H9 (cell line): Measurements from ENCODE around the gene VAPA. TPM values are rescaled to one million over a fixed set of nuclear protein-coding genes. Genes with fewer than 3 reads are reported as not detected.

ENCODE experiments used
- DNase-seq: peaks from one replicate; pipeline ENCODE4 v3.0.0-alpha.2; 2017
- H2AFZ ChIP-seq: one replicate; pipeline ENCODE4 v1.6.1; 2013; ENCODE audit warnings: mild to moderate bottlenecking, low read length, control low read depth, moderate library complexity
- H2AK5ac ChIP-seq: 2 replicates; pipeline ENCODE4 v1.6.1; 2013; ENCODE audit warnings: low read length, control low read depth, mixed read lengths; ENCODE audit not compliant: insufficient read length
- H2BK120ac ChIP-seq: one replicate; pipeline ENCODE4 v1.6.1; 2013; ENCODE audit warnings: low read depth, mild to moderate bottlenecking, low read length, control low read depth, inconsistent platforms; ENCODE audit not compliant: poor library complexity, severe bottlenecking
- H2BK12ac ChIP-seq: 2 replicates; pipeline ENCODE4 v1.6.1; 2013; ENCODE audit warnings: low read length, control low read depth, mixed read lengths, low read depth; ENCODE audit not compliant: insufficient read length
- H2BK15ac ChIP-seq: 2 replicates; pipeline ENCODE4 v1.6.1; 2013; ENCODE audit warnings: low read depth, low read length, control low read depth
- H2BK20ac ChIP-seq: one replicate; pipeline ENCODE4 v1.6.1; 2013; ENCODE audit warnings: low read depth, mild to moderate bottlenecking, low read length, control low read depth, inconsistent platforms; ENCODE audit not compliant: poor library complexity, severe bottlenecking
- H2BK5ac ChIP-seq: 2 replicates; pipeline ENCODE4 v1.6.1; 2013; ENCODE audit warnings: low read length, control low read depth, mixed read lengths; ENCODE audit not compliant: insufficient read length
- H3K14ac ChIP-seq: 2 replicates; pipeline ENCODE4 v1.6.1; 2013; ENCODE audit warnings: low read length, control low read depth; ENCODE audit not compliant: insufficient read depth
- H3K18ac ChIP-seq: 2 replicates; pipeline ENCODE4 v1.6.1; 2013; ENCODE audit warnings: low read depth, mild to moderate bottlenecking, mixed read lengths, low read length, control low read depth; ENCODE audit not compliant: insufficient read length
- H3K23ac ChIP-seq: 2 replicates; pipeline ENCODE4 v1.6.1; 2013; ENCODE audit warnings: low read length, control low read depth, mixed read lengths, low read depth; ENCODE audit not compliant: insufficient read length
- H3K23me2 ChIP-seq: 2 replicates; pipeline ENCODE4 v1.6.1; 2013; ENCODE audit warnings: low read depth, mild to moderate bottlenecking, mixed read lengths, low read length, control low read depth; ENCODE audit not compliant: insufficient read length, poor library complexity, severe bottlenecking
- H3K27ac ChIP-seq: 2 replicates; pipeline ENCODE4 v1.5.1; 2013; ENCODE audit warnings: low read length, control low read depth, mixed read lengths, low read depth; ENCODE audit not compliant: insufficient read length
- H3K27me3 ChIP-seq: 2 replicates; pipeline ENCODE4 v1.6.1; 2013; ENCODE audit warnings: low read length, control low read depth, inconsistent platforms; ENCODE audit not compliant: insufficient read depth
- H3K4ac ChIP-seq: 2 replicates; pipeline ENCODE4 v1.6.1; 2013; ENCODE audit warnings: low read depth, mild to moderate bottlenecking, control low read depth, inconsistent platforms, low read length, moderate library complexity
- H3K4me1 ChIP-seq: 2 replicates; pipeline ENCODE4 v1.6.1; 2013; ENCODE audit warnings: low read length, control low read depth, inconsistent platforms; ENCODE audit not compliant: insufficient read depth
- H3K4me2 ChIP-seq: 2 replicates; pipeline ENCODE4 v1.6.1; 2013; ENCODE audit warnings: low read length, control low read depth, mixed read lengths; ENCODE audit not compliant: insufficient read length, insufficient read depth
- H3K56ac ChIP-seq: 2 replicates; pipeline ENCODE4 v1.6.1; 2013; ENCODE audit warnings: low read depth, mild to moderate bottlenecking, mixed read lengths, low read length, control low read depth; ENCODE audit not compliant: insufficient read length
- H3K79me1 ChIP-seq: 2 replicates; pipeline ENCODE4 v1.6.1; 2013; ENCODE audit warnings: low read depth, mild to moderate bottlenecking, moderate library complexity, low read length, control low read depth, inconsistent platforms; ENCODE audit not compliant: insufficient read depth, poor library complexity, severe bottlenecking
- H3K79me2 ChIP-seq: 2 replicates; pipeline ENCODE4 v1.6.1; 2013; ENCODE audit warnings: low read length, control low read depth, inconsistent platforms; ENCODE audit not compliant: insufficient read depth
- H3K9ac ChIP-seq: 2 replicates; pipeline ENCODE4 v1.6.1; 2013; ENCODE audit warnings: low read length, control low read depth, mixed read lengths; ENCODE audit not compliant: insufficient read length; ENCODE audit errors: extremely low read depth
- H3K9me3 ChIP-seq: one replicate; pipeline ENCODE4 v1.6.1; 2013; ENCODE audit warnings: low read depth, low read length, inconsistent platforms; ENCODE audit not compliant: control insufficient read depth
- H3T11ph ChIP-seq: one replicate; pipeline ENCODE4 v1.6.1; 2013; ENCODE audit warnings: mild to moderate bottlenecking, low read length, control low read depth, inconsistent platforms
- H4K20me1 ChIP-seq: one replicate; pipeline ENCODE4 v1.6.1; 2013; ENCODE audit not compliant: control insufficient read depth, insufficient read length, insufficient read depth
- H4K5ac ChIP-seq: 2 replicates; pipeline ENCODE4 v1.6.1; 2013; ENCODE audit warnings: low read depth, mild to moderate bottlenecking, mixed read lengths, low read length, control low read depth; ENCODE audit not compliant: insufficient read length
- H4K8ac ChIP-seq: replicated peaks from 2 replicates; pipeline ENCODE4 v1.6.1; 2013; ENCODE audit warnings: low read length, control low read depth, mixed read lengths, low read depth; ENCODE audit not compliant: insufficient read length
- H4K91ac ChIP-seq: 2 replicates; pipeline ENCODE4 v1.6.1; 2013; ENCODE audit warnings: low read depth, mild to moderate bottlenecking, moderate library complexity, mixed read lengths, low read length, control low read depth; ENCODE audit not compliant: insufficient read length
- H3K27ac Mint-ChIP-seq, 3 experiments: 2 replicates in 2 of 3; 3 replicates in 1 of 3; pipeline ENCODE4 v1.8.0; 2020 to 2021; ENCODE audit warnings: mixed read lengths in 3 of 3, mild to moderate bottlenecking in 1 of 3, moderate library complexity in 1 of 3
- H3K27me3 Mint-ChIP-seq: 2 replicates; pipeline ENCODE4 v1.8.0; 2021; ENCODE audit warnings: low read depth, mild to moderate bottlenecking, moderate library complexity, mixed read lengths
- H3K36me3 Mint-ChIP-seq, 3 experiments: 2 replicates in 2 of 3; 3 replicates in 1 of 3; pipeline ENCODE4 v1.8.0; 2020 to 2021; ENCODE audit warnings: low read depth in 3 of 3, mixed read lengths in 3 of 3; ENCODE audit not compliant: insufficient read depth in 1 of 3
- H3K4me1 Mint-ChIP-seq, 2 experiments: 2 replicates each; pipeline ENCODE4 v1.8.0; 2020; ENCODE audit warnings: mixed read lengths in 2 of 2
- H3K4me3 Mint-ChIP-seq, 2 experiments: 2 replicates in 1 of 2; 3 replicates in 1 of 2; pipeline ENCODE4 v1.8.0; 2020 to 2021; ENCODE audit warnings: mild to moderate bottlenecking in 2 of 2, mixed read lengths in 2 of 2, moderate library complexity in 1 of 2
- H3K9me3 Mint-ChIP-seq, 2 experiments: 2 replicates in 1 of 2; 3 replicates in 1 of 2; pipeline ENCODE4 v1.8.0; 2020; ENCODE audit warnings: mild to moderate bottlenecking in 2 of 2, mixed read lengths in 2 of 2, moderate library complexity in 1 of 2
- CTCF ChIP-seq: fragments of 200-600 bp; sonication (generic); conservative IDR thresholded peaks from 3 replicates; pipeline ENCODE4 v1.8.0; 2021; ENCODE audit warnings: antibody characterized with exemption, mild to moderate bottlenecking
- total RNA-seq: library from RNA; stranded (reverse); gene quantifications from 2 replicates; pipeline ENCODE4 v1.2.1, GENCODE V29; 2021

The VAPA gene
- total RNA-seq, 1 experiment from 2014 or later = 141 TPM

- H3K4ac ChIP-seq = no peak overlapping the region
- no peak overlapping the region for H3K23ac ChIP-seq
- no peak for TF ChIP-seq CTCF
- no peak overlapping the region for H2BK120ac ChIP-seq
- H4K91ac ChIP-seq = no peak overlapping the region
- no peak overlapping the region for H2AK5ac ChIP-seq
- Mint-ChIP-seq H3K27me3 (no peaks in the 10 kb centered on the region), H3K27ac (no peak overlapping the region), H3K36me3 (no peaks in the 10 kb centered on the region), H3K4me3 (no peak overlapping the region), H3K9me3 (no peaks in the 10 kb centered on the region), H3K4me1 (peaks cover 9 to 14% of the 10 kb centered on the region in 2 experiments; a peak in 3 of 4 replicates)
- H3K4me1 ChIP-seq = no peaks in the 10 kb centered on the region
- no peaks in the 10 kb centered on the region for H3K23me2 ChIP-seq
- no peak overlapping the region for H4K5ac ChIP-seq
- no peak overlapping the region for H2BK12ac ChIP-seq
- no peak overlapping the region for H3T11ph ChIP-seq
- no peaks in the 10 kb centered on the region for H3K27me3 ChIP-seq
- H3K18ac ChIP-seq = no peak overlapping the region
- H3K9ac ChIP-seq = no peak overlapping the region
- H3K9me3 ChIP-seq = no peaks in the 10 kb centered on the region
- H3K4me2 ChIP-seq = no peak overlapping the region
- no peak overlapping the region for H3K14ac ChIP-seq
- H3K79me2 ChIP-seq = no peaks in the 10 kb centered on the region
- no peak overlapping the region for H3K56ac ChIP-seq
- no peak overlapping the region for H2BK15ac ChIP-seq
- H2AFZ ChIP-seq = no peak overlapping the region
- H4K8ac ChIP-seq = no peak overlapping the region
- no peak overlapping the region for H3K27ac ChIP-seq
- H2BK20ac ChIP-seq = no peak overlapping the region
- no peak overlapping the region for H2BK5ac ChIP-seq
- H4K20me1 ChIP-seq = no peaks in the 10 kb centered on the region
- no peaks in the 10 kb centered on the region for H3K79me1 ChIP-seq
- no peak for DNase-seq
These were observed 36.2 kb upstream of the VAPA start for GRCh38 chr18:9877655-9878014.
